K562 (cell line): ENCODE results near the gene MTSS2. TPM values are rescaled to one million over a fixed set of nuclear protein-coding genes. Genes with fewer than 3 reads are reported as not detected.
A peak's percentile ranks its signal among the peaks of the same experiment; 100 is the strongest.

Experiments
- ATAC-seq: fragments of 200-7000 bp; cut with Tn5 transposase; 3 replicates; pipeline ENCODE4 v1.9.1; 2020; ENCODE audit warnings: moderate library complexity
- BruUV-seq: library from RNA; stranded (reverse); fragments of 400-500 nt; replicated peaks from 2 replicates; lab custom pipeline; 2021; lab: Mats Ljungman, UMichigan
- CTCF ChIA-PET: fragments of 300-600 bp; formaldehyde crosslinking; extraction: SDS; loops from one replicate; lab custom pipeline; 2021; ENCODE audit warnings: low intra/inter-chr PET ratio; lab: Yijun Ruan, JAX
- POLR2A ChIA-PET: fragments of 300-600, 350-650 bp; sonication (Branson Sonifier 250); formaldehyde crosslinking; extraction: SDS; loops from one replicate; lab custom pipeline; 2021; ENCODE audit warnings: antibody characterized with exemption, inconsistent platforms; lab: Yijun Ruan, JAX
- DNase-seq, 4 experiments: peaks; one replicate each; pipeline versions ENCODE4 v3.0.0 to v3.0.0-alpha.2; 2011 to 2018; ENCODE audit warnings: low spot score in 3 of 4, mixed read lengths in 3 of 4; ENCODE audit errors: extremely low read depth in 1 of 4
- FAIRE-seq: peaks from 2 replicates; lab custom pipeline; 2011; peaks lifted over from hg19 to GRCh38; lab: Jason Lieb, UNC
- H2AFZ ChIP-seq: 2 replicates; pipeline ENCODE4 v1.6.0; 2011; ENCODE audit warnings: low read depth, low read length, control low read depth, inconsistent platforms
- H3K27ac ChIP-seq: fragments of 200-600 bp; 3 replicates; pipeline ENCODE4 v1.8.0; 2011; ENCODE audit warnings: low read depth, mild to moderate bottlenecking, control low read depth, inconsistent platforms, low read length, moderate library complexity, mixed read lengths; ENCODE audit errors: extremely low read depth
- H3K27me3 ChIP-seq, 2 experiments: fragments of 300-600 bp in 1 of 2; 2 replicates in 1 of 2; 3 replicates in 1 of 2; pipeline versions ENCODE4 v1.6.0 to v1.8.0; 2011; ENCODE audit warnings: inconsistent platforms in 2 of 2, low read length in 2 of 2, mild to moderate bottlenecking in 1 of 2, mixed read lengths in 1 of 2, moderate library complexity in 1 of 2; ENCODE audit not compliant: control insufficient read depth in 2 of 2, insufficient read depth in 2 of 2
- H3K36me3 ChIP-seq: fragments of 300-600 bp; 3 replicates; pipeline ENCODE4 v1.8.0; 2011; ENCODE audit warnings: mild to moderate bottlenecking, low read length, inconsistent platforms; ENCODE audit not compliant: control insufficient read depth, insufficient read depth
- H3K4me1 ChIP-seq, 2 experiments: fragments of 200-600 bp in 1 of 2; replicated peaks in 1 of 2; 2 replicates in 1 of 2; 3 replicates in 1 of 2; pipeline versions ENCODE4 v1.5.1 to v1.8.0; 2011; ENCODE audit warnings: inconsistent platforms in 2 of 2, low read length in 2 of 2, mild to moderate bottlenecking in 1 of 2, mixed read lengths in 1 of 2, moderate library complexity in 1 of 2; ENCODE audit not compliant: control insufficient read depth in 2 of 2, insufficient read depth in 2 of 2
- H3K4me2 ChIP-seq: 2 replicates; pipeline ENCODE4 v1.6.1; 2011; ENCODE audit warnings: low read length, control low read depth, inconsistent platforms, mixed read lengths; ENCODE audit not compliant: insufficient read depth
- H3K4me3 ChIP-seq: fragments of 200-600 bp; sonication (generic), shearing (Covaris generic); 2 replicates; pipeline ENCODE4 v1.5.1; 2016; ENCODE audit warnings: control low read depth, inconsistent platforms
- H3K79me2 ChIP-seq: fragments of 200-600 bp; 3 replicates; pipeline ENCODE4 v1.8.0; 2011; ENCODE audit warnings: low read length, inconsistent platforms; ENCODE audit not compliant: control insufficient read depth, insufficient read depth
- H3K9ac ChIP-seq, 2 experiments: 2 replicates each; pipeline versions ENCODE4 v1.6.0 to v1.6.1; 2011; ENCODE audit warnings: low read depth in 2 of 2, low read length in 2 of 2, control low read depth in 1 of 2, inconsistent platforms in 1 of 2, mild to moderate bottlenecking in 1 of 2, mixed read lengths in 1 of 2; ENCODE audit not compliant: insufficient read depth in 1 of 2
- H3K9me1 ChIP-seq: one replicate; pipeline ENCODE4 v1.6.0; 2011; ENCODE audit warnings: inconsistent platforms, mild to moderate bottlenecking, low read length, moderate library complexity; ENCODE audit not compliant: control insufficient read depth, insufficient read depth
- H3K9me3 ChIP-seq: replicated peaks from 2 replicates; pipeline ENCODE4 v1.5.1; 2011; ENCODE audit warnings: low read depth, low read length, inconsistent platforms; ENCODE audit not compliant: control insufficient read depth, insufficient read depth
- H4K20me1 ChIP-seq: replicated peaks from 2 replicates; pipeline ENCODE4 v1.6.1; 2011; ENCODE audit warnings: low read length, inconsistent platforms, mixed read lengths; ENCODE audit not compliant: control insufficient read depth, insufficient read depth
- BRD4 ChIP-seq: fragments of 200-600 bp; sonication (generic); IDR thresholded peaks from 2 replicates; pipeline ENCODE4 v1.6.1; 2017; ENCODE audit warnings: inconsistent platforms
- CEBPB ChIP-seq: fragments of 450-650 bp; IDR thresholded peaks from 2 replicates; pipeline ENCODE4 v1.6.1; 2016; ENCODE audit warnings: missing genetic modification characterization, missing compliant biosample characterization
- GTF2F1 ChIP-seq: IDR thresholded peaks from 2 replicates; pipeline ENCODE4 v1.6.1; 2011; ENCODE audit warnings: low read depth, low read length, improper control_type of control experiment
- HDAC2 ChIP-seq: fragments of 450-650 bp; IDR thresholded peaks from 2 replicates; pipeline ENCODE4 v1.6.1; 2016; ENCODE audit warnings: mild to moderate bottlenecking
- MBD2 ChIP-seq: sonication (generic); IDR thresholded peaks from 2 replicates; pipeline ENCODE4 v1.6.1; 2016; ENCODE audit warnings: low read depth, borderline replicate concordance
- NCOA6 ChIP-seq: fragments of 450-650 bp; IDR thresholded peaks from 2 replicates; pipeline ENCODE4 v1.6.1; 2017; ENCODE audit warnings: mild to moderate bottlenecking
- POLR2B ChIP-seq: fragments of 450-650 bp; IDR thresholded peaks from 2 replicates; pipeline ENCODE4 v1.6.1; 2018; ENCODE audit warnings: low read depth; ENCODE audit not compliant: partially characterized antibody
- PURB ChIP-seq: sonication (generic); formaldehyde crosslinking; IDR thresholded peaks from 2 replicates; pipeline ENCODE4 v1.9.0; 2021; ENCODE audit warnings: low read depth, mild to moderate bottlenecking, missing genetic modification reagents
- PYGO2 ChIP-seq: fragments of 450-650 bp; IDR thresholded peaks from 2 replicates; pipeline ENCODE4 v1.6.1; 2016; ENCODE audit warnings: mild to moderate bottlenecking, missing genetic modification characterization, moderate library complexity, missing compliant biosample characterization
- RBM15 ChIP-seq: fragments of 200-400 bp; formaldehyde crosslinking; IDR thresholded peaks from 2 replicates; pipeline ENCODE4 v1.6.1; 2018; ENCODE audit warnings: mild to moderate bottlenecking, low read length, moderate library complexity; ENCODE audit not compliant: insufficient read depth
- RCOR1 ChIP-seq, 2 experiments: IDR thresholded peaks; 2 replicates each; pipeline ENCODE4 v1.6.1; 2012; ENCODE audit warnings: low read depth in 2 of 2, low read length in 2 of 2, borderline replicate concordance in 1 of 2, improper control_type of control experiment in 1 of 2
- TAF7 ChIP-seq: fragments of 450-650 bp; IDR thresholded peaks from 2 replicates; pipeline ENCODE4 v1.6.1; 2016; ENCODE audit warnings: missing genetic modification characterization, missing compliant biosample characterization
- ZBTB8A ChIP-seq: fragments of 450-650 bp; IDR thresholded peaks from 2 replicates; pipeline ENCODE4 v1.6.1; 2018; ENCODE audit warnings: mild to moderate bottlenecking, moderate library complexity; ENCODE audit not compliant: partially characterized antibody
- ZC3H4 ChIP-seq: sonication (generic); formaldehyde crosslinking; IDR thresholded peaks from 2 replicates; pipeline ENCODE4 v1.9.0; 2021; ENCODE audit warnings: missing genetic modification reagents, borderline replicate concordance
- ZNF431 ChIP-seq: sonication (generic); formaldehyde crosslinking; IDR thresholded peaks from 2 replicates; pipeline ENCODE4 v1.8.0; 2022; ENCODE audit warnings: mild to moderate bottlenecking, missing genetic modification reagents
- ZNF717 ChIP-seq: fragments of 250-450 bp; sonication (Bioruptor Pico); IDR thresholded peaks from 2 replicates; pipeline ENCODE4 v1.5.0; 2021
- ZNF785 ChIP-seq: fragments of 250-450 bp; sonication (Bioruptor Pico); IDR thresholded peaks from 2 replicates; pipeline ENCODE4 v1.4.0; 2020; ENCODE audit warnings: mild to moderate bottlenecking
- WGBS: fragments of 100-300 bp; shearing (Covaris generic); methylation state at CpG from one replicate; pipeline ENCODE4 v1.1.6; 2016; ENCODE audit warnings: low coverage, mixed read lengths; ENCODE audit not compliant: insufficient coverage; ENCODE audit errors: missing lambda C conversion rate; 5-methylcytosine and 5-hydroxymethylcytosine counted together
- in situ Hi-C: fragments of 300-500 bp; cut with MboI; formaldehyde crosslinking; loops from 4 replicates; pipeline ENCODE4 v1.15.0; 2018; ENCODE audit warnings: inconsistent platforms, mixed read lengths
- intact Hi-C: fragments of 100-400 bp; cut with micrococcal nuclease; formaldehyde crosslinking; loops from 2 replicates; pipeline ENCODE4 v1.14.2; 2022
- polyA plus RNA-seq, 8 experiments: library from polyadenylated mRNA; depleted of rRNA in 4 of 8; stranded (reverse) in 5 of 8; unstranded in 3 of 8; fragments of >200 nt; fragmentation: Nextera tagmentation in 2 of 8; fragmentation: Illumina TruSeq in 1 of 8; extraction: Ambion mirVana in 2 of 8; extraction: Trizol in 1 of 8; gene quantifications; 2 replicates each; pipeline versions ENCODE4 v1.2.1 to v1.2.3, GENCODE V29; 2011 to 2014; ENCODE audit warnings: inconsistent platforms in 1 of 8, missing spikeins in 1 of 8
- total RNA-seq, 7 experiments: library from RNA; depleted of rRNA in 6 of 7; stranded (reverse); fragments of >200 nt in 6 of 7; fragmentation: Illumina TruSeq in 2 of 7; extraction: Trizol in 2 of 7; gene quantifications; 2 replicates each; pipeline versions ENCODE4 v1.2.1 to v1.2.3, GENCODE V29; 2011 to 2021; ENCODE audit warnings: low replicate concordance in 1 of 7
- TF ChIP-seq, protein P1 (sequence below): sonication (generic); formaldehyde crosslinking; IDR thresholded peaks from 2 replicates; pipeline ENCODE4 v1.9.0; 2022; ENCODE audit warnings: mild to moderate bottlenecking, missing genetic modification reagents

The MTSS2 gene
- total and polyA plus RNA-seq, 9 of the 15 experiments (the other 6 are each of a cell fraction or from before 2014, with no cell fraction given): 0.11 to 60.3 (median 16.9) TPM

- intact Hi-C loops (no loop called here), in situ Hi-C loops (no loop called here)
- no TSS peak for BruUV-seq
- Histone ChIP-seq H3K9me1 (no peaks in the 10 kb centered on the region), H3K4me3 (no peak overlapping the region), H4K20me1 (no peaks in the 10 kb centered on the region), H3K27me3 (no peaks in the 10 kb centered on the region), H3K4me2 (no peak overlapping the region; the same call in 1 of the 2 replicates), H3K9me3 (no peaks in the 10 kb centered on the region), H3K79me2 (no peaks in the 10 kb centered on the region), H3K27ac (peak overlapping the region; percentile 85; the same call in 2 of the 3 replicates), H3K36me3 (peaks cover 25% of the 10 kb centered on the region; the same call in 1 of the 3 replicates), H2AFZ (no peak overlapping the region; the same call in 1 of the 2 replicates), H3K9ac (peak overlapping the region in 1 of 2 experiments; percentile 86; a peak in 3 of 4 replicates), H3K4me1 (peaks cover 25 to 79% of the 10 kb centered on the region in 2 experiments)
- ATAC-seq (no peak), FAIRE-seq (peak; percentile 58), DNase-seq (no peak)
- CTCF ChIA-PET: no interaction called here
- POLR2A ChIA-PET: interaction anchor here (1.1 to 1.7 kb wide), 3 partner anchors 8 to 24 kb away, joined by 3 to 10 read pairs (median 3); no protein-coding TSS in a partner anchor
- TF ChIP-seq HDAC2 (no peak), ZC3H4 (no peak), TAF7 (tag) (no peak), RBM15 (no peak), BRD4 (no peak), CEBPB (tag) (no peak), ZNF785 (CRISPR knock-in tag) (no peak), NCOA6 (no peak), PYGO2 (no peak), ZNF717 (no peak), ZBTB8A (no peak), MBD2 (no peak), GTF2F1 (no peak), PURB (CRISPR knock-in tag) (no peak), ZNF431 (CRISPR knock-in tag) (no peak), RCOR1 (IDR thresholded peaks at IDR 0.05; ENCODE audit: borderline replicate concordance in 1 of 2, low read depth in 2 of 2, low read length in 2 of 2) (no peak), POLR2B (no peak)
- TF ChIP-seq, protein P1, sequence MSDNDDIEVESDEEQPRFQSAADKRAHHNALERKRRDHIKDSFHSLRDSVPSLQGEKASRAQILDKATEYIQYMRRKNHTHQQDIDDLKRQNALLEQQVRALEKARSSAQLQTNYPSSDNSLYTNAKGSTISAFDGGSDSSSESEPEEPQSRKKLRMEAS (CRISPR knock-in tag): no peak
- 57% methylated on average over 8 of the region's 8 CpGs for WGBS
Observed at GRCh38 chr16:70696355-70696754, 10.5 kb upstream of the MTSS2 start.
